Measurements from ENCODE around the gene GALNT17. TPM values are rescaled to one million over a fixed set of nuclear protein-coding genes. Genes with fewer than 3 reads are reported as not detected.

The GALNT17 gene
- polyA plus RNA-seq, 2 donors = 1.7 to 6.1 TPM

- Histone ChIP-seq H3K4me1 (ENCODE audit: control insufficient read depth in 2 of 2, insufficient read depth in 2 of 2, low read length in 1 of 2) (no peaks in the 10 kb centered on the region), H3K36me3 (ENCODE audit: control insufficient read depth in 2 of 2, insufficient read depth in 2 of 2, low read length in 1 of 2) (no peaks in the 10 kb centered on the region), H3K27ac (ENCODE audit: low read depth in 2 of 2, low read length in 1 of 2) (no peak overlapping the region), H3K9me3 (ENCODE audit: control insufficient read depth in 2 of 2, insufficient read depth in 1 of 2, low read depth in 1 of 2, low read length in 1 of 2) (no peaks in the 10 kb centered on the region), H3K4me3 (ENCODE audit: low read depth in 1 of 2, low read length in 2 of 2) (no peak overlapping the region), H3K27me3 (ENCODE audit: control insufficient read depth in 1 of 2, insufficient read depth in 2 of 2, low read length in 2 of 2) (no peaks in the 10 kb centered on the region)
- WGBS, 2 donors = 70 to 80% methylated on average over 9 of the region's 9 CpGs
Observed at GRCh38 chr7:71461572-71461971, 329.6 kb downstream of the GALNT17 start.

- no peaks in the 10 kb centered on the region for H3K27me3 ChIP-seq (ENCODE audit: control insufficient read depth in 1 of 2, insufficient read depth in 2 of 2, low read length in 2 of 2)
- H3K4me3 ChIP-seq (ENCODE audit: low read depth in 1 of 2, low read length in 2 of 2) = no peak overlapping the region
- no peaks in the 10 kb centered on the region for H3K4me1 ChIP-seq (ENCODE audit: control insufficient read depth in 2 of 2, insufficient read depth in 2 of 2, low read length in 1 of 2)
- no peaks in the 10 kb centered on the region for H3K9me3 ChIP-seq (ENCODE audit: control insufficient read depth in 2 of 2, insufficient read depth in 1 of 2, low read depth in 1 of 2, low read length in 1 of 2)
- no peaks in the 10 kb centered on the region for H3K36me3 ChIP-seq (ENCODE audit: control insufficient read depth in 2 of 2, insufficient read depth in 2 of 2, low read length in 1 of 2)
- 62 to 70% methylated on average over 6 of the region's 6 CpGs for WGBS, 2 donors
- no peak overlapping the region for H3K27ac ChIP-seq (ENCODE audit: low read depth in 2 of 2, low read length in 1 of 2)
Observed at GRCh38 chr7:71465741-71466189, 333.8 kb downstream of the GALNT17 start.

- WGBS, 2 donors = 71 to 75% methylated on average over 5 of the region's 5 CpGs
- Histone ChIP-seq H3K4me1 (ENCODE audit: control insufficient read depth in 2 of 2, insufficient read depth in 2 of 2, low read length in 1 of 2) (no peaks in the 10 kb centered on the region), H3K27ac (ENCODE audit: low read depth in 2 of 2, low read length in 1 of 2) (no peak overlapping the region), H3K9me3 (ENCODE audit: control insufficient read depth in 2 of 2, insufficient read depth in 1 of 2, low read depth in 1 of 2, low read length in 1 of 2) (no peaks in the 10 kb centered on the region), H3K36me3 (ENCODE audit: control insufficient read depth in 2 of 2, insufficient read depth in 2 of 2, low read length in 1 of 2) (no peaks in the 10 kb centered on the region), H3K4me3 (ENCODE audit: low read depth in 1 of 2, low read length in 2 of 2) (no peak overlapping the region), H3K27me3 (ENCODE audit: control insufficient read depth in 1 of 2, insufficient read depth in 2 of 2, low read length in 2 of 2) (no peaks in the 10 kb centered on the region)
Observed at GRCh38 chr7:71466448-71467145, 334.7 kb downstream of the GALNT17 start.

GRCh38 chr7:71470326-71470725, 338.4 kb downstream of the GALNT17 start:
- Histone ChIP-seq H3K36me3 (ENCODE audit: control insufficient read depth in 2 of 2, insufficient read depth in 2 of 2, low read length in 1 of 2) (no peaks in the 10 kb centered on the region), H3K4me3 (ENCODE audit: low read depth in 1 of 2, low read length in 2 of 2) (no peak overlapping the region), H3K4me1 (ENCODE audit: control insufficient read depth in 2 of 2, insufficient read depth in 2 of 2, low read length in 1 of 2) (no peaks in the 10 kb centered on the region), H3K27me3 (ENCODE audit: control insufficient read depth in 1 of 2, insufficient read depth in 2 of 2, low read length in 2 of 2) (no peaks in the 10 kb centered on the region), H3K27ac (ENCODE audit: low read depth in 2 of 2, low read length in 1 of 2) (no peak overlapping the region), H3K9me3 (ENCODE audit: control insufficient read depth in 2 of 2, insufficient read depth in 1 of 2, low read depth in 1 of 2, low read length in 1 of 2) (peaks cover 0 to 3% of the 10 kb centered on the region in 2 donors)
- 78 to 80% methylated on average over 6 of the region's 6 CpGs for WGBS, 2 donors

GRCh38 chr7:71470830-71471229, 338.9 kb downstream of the GALNT17 start:
- H3K4me3 ChIP-seq (ENCODE audit: low read depth in 1 of 2, low read length in 2 of 2) = no peak overlapping the region
- H3K27me3 ChIP-seq (ENCODE audit: control insufficient read depth in 1 of 2, insufficient read depth in 2 of 2, low read length in 2 of 2) = no peaks in the 10 kb centered on the region
- no peaks in the 10 kb centered on the region for H3K36me3 ChIP-seq (ENCODE audit: control insufficient read depth in 2 of 2, insufficient read depth in 2 of 2, low read length in 1 of 2)
- no peak overlapping the region for H3K27ac ChIP-seq (ENCODE audit: low read depth in 2 of 2, low read length in 1 of 2)
- 60 to 78% methylated on average over 1 of the region's 1 CpG for WGBS, 2 donors
- H3K4me1 ChIP-seq (ENCODE audit: control insufficient read depth in 2 of 2, insufficient read depth in 2 of 2, low read length in 1 of 2) = no peaks in the 10 kb centered on the region
- H3K9me3 ChIP-seq (ENCODE audit: control insufficient read depth in 2 of 2, insufficient read depth in 1 of 2, low read depth in 1 of 2, low read length in 1 of 2) = peaks cover 0 to 3% of the 10 kb centered on the region in 2 donors

GRCh38 chr7:71472962-71473361, 341.0 kb downstream of the GALNT17 start:
- H3K27ac ChIP-seq (ENCODE audit: low read depth in 2 of 2, low read length in 1 of 2) = no peak overlapping the region
- H3K4me1 ChIP-seq (ENCODE audit: control insufficient read depth in 2 of 2, insufficient read depth in 2 of 2, low read length in 1 of 2) = no peaks in the 10 kb centered on the region
- H3K27me3 ChIP-seq (ENCODE audit: control insufficient read depth in 1 of 2, insufficient read depth in 2 of 2, low read length in 2 of 2) = no peaks in the 10 kb centered on the region
- peaks cover 0 to 3% of the 10 kb centered on the region in 2 donors for H3K9me3 ChIP-seq (ENCODE audit: control insufficient read depth in 2 of 2, insufficient read depth in 1 of 2, low read depth in 1 of 2, low read length in 1 of 2)
- WGBS, 2 donors = 92 to 94% methylated on average over 2 of the region's 2 CpGs
- no peak overlapping the region for H3K4me3 ChIP-seq (ENCODE audit: low read depth in 1 of 2, low read length in 2 of 2)
- no peaks in the 10 kb centered on the region for H3K36me3 ChIP-seq (ENCODE audit: control insufficient read depth in 2 of 2, insufficient read depth in 2 of 2, low read length in 1 of 2)

GRCh38 chr7:71473366-71473967, 341.5 kb downstream of the GALNT17 start:
- Histone ChIP-seq H3K9me3 (ENCODE audit: control insufficient read depth in 2 of 2, insufficient read depth in 1 of 2, low read depth in 1 of 2, low read length in 1 of 2) (peaks cover 0 to 3% of the 10 kb centered on the region in 2 donors), H3K36me3 (ENCODE audit: control insufficient read depth in 2 of 2, insufficient read depth in 2 of 2, low read length in 1 of 2) (no peaks in the 10 kb centered on the region), H3K27ac (ENCODE audit: low read depth in 2 of 2, low read length in 1 of 2) (no peak overlapping the region), H3K27me3 (ENCODE audit: control insufficient read depth in 1 of 2, insufficient read depth in 2 of 2, low read length in 2 of 2) (no peaks in the 10 kb centered on the region), H3K4me1 (ENCODE audit: control insufficient read depth in 2 of 2, insufficient read depth in 2 of 2, low read length in 1 of 2) (no peaks in the 10 kb centered on the region), H3K4me3 (ENCODE audit: low read depth in 1 of 2, low read length in 2 of 2) (no peak overlapping the region)
- 81 to 85% methylated on average over 2 of the region's 2 CpGs for WGBS, 2 donors

GRCh38 chr7:71477441-71477840, 345.5 kb downstream of the GALNT17 start:
- H3K4me3 ChIP-seq (ENCODE audit: low read depth in 1 of 2, low read length in 2 of 2) = no peak overlapping the region
- H3K9me3 ChIP-seq (ENCODE audit: control insufficient read depth in 2 of 2, insufficient read depth in 1 of 2, low read depth in 1 of 2, low read length in 1 of 2) = peaks cover 0 to 3% of the 10 kb centered on the region in 2 donors
- no peaks in the 10 kb centered on the region for H3K27me3 ChIP-seq (ENCODE audit: control insufficient read depth in 1 of 2, insufficient read depth in 2 of 2, low read length in 2 of 2)
- H3K27ac ChIP-seq (ENCODE audit: low read depth in 2 of 2, low read length in 1 of 2) = no peak overlapping the region
- H3K4me1 ChIP-seq (ENCODE audit: control insufficient read depth in 2 of 2, insufficient read depth in 2 of 2, low read length in 1 of 2) = no peaks in the 10 kb centered on the region
- 63 to 64% methylated on average over 7 of the region's 7 CpGs for WGBS, 2 donors
- H3K36me3 ChIP-seq (ENCODE audit: control insufficient read depth in 2 of 2, insufficient read depth in 2 of 2, low read length in 1 of 2) = no peaks in the 10 kb centered on the region

- Histone ChIP-seq H3K27me3 (ENCODE audit: control insufficient read depth in 1 of 2, insufficient read depth in 2 of 2, low read length in 2 of 2) (no peaks in the 10 kb centered on the region), H3K4me1 (ENCODE audit: control insufficient read depth in 2 of 2, insufficient read depth in 2 of 2, low read length in 1 of 2) (no peaks in the 10 kb centered on the region), H3K27ac (ENCODE audit: low read depth in 2 of 2, low read length in 1 of 2) (no peak overlapping the region), H3K36me3 (ENCODE audit: control insufficient read depth in 2 of 2, insufficient read depth in 2 of 2, low read length in 1 of 2) (no peaks in the 10 kb centered on the region), H3K9me3 (ENCODE audit: control insufficient read depth in 2 of 2, insufficient read depth in 1 of 2, low read depth in 1 of 2, low read length in 1 of 2) (peaks cover 0 to 3% of the 10 kb centered on the region in 2 donors), H3K4me3 (ENCODE audit: low read depth in 1 of 2, low read length in 2 of 2) (no peak overlapping the region)
- 63 to 73% methylated on average over 2 of the region's 2 CpGs for WGBS, 2 donors
Observed at GRCh38 chr7:71479231-71479630, 347.3 kb downstream of the GALNT17 start.

- Histone ChIP-seq H3K27ac (ENCODE audit: low read depth in 2 of 2, low read length in 1 of 2) (no peak overlapping the region), H3K27me3 (ENCODE audit: control insufficient read depth in 1 of 2, insufficient read depth in 2 of 2, low read length in 2 of 2) (no peaks in the 10 kb centered on the region), H3K4me1 (ENCODE audit: control insufficient read depth in 2 of 2, insufficient read depth in 2 of 2, low read length in 1 of 2) (no peaks in the 10 kb centered on the region), H3K9me3 (ENCODE audit: control insufficient read depth in 2 of 2, insufficient read depth in 1 of 2, low read depth in 1 of 2, low read length in 1 of 2) (no peaks in the 10 kb centered on the region), H3K4me3 (ENCODE audit: low read depth in 1 of 2, low read length in 2 of 2) (no peak overlapping the region), H3K36me3 (ENCODE audit: control insufficient read depth in 2 of 2, insufficient read depth in 2 of 2, low read length in 1 of 2) (no peaks in the 10 kb centered on the region)
- WGBS, 2 donors = 84 to 93% methylated on average over 2 of the region's 2 CpGs
Observed at GRCh38 chr7:71480791-71481190, 348.8 kb downstream of the GALNT17 start.
